OCI-LY7 (cell line): ENCODE data around the gene SCGN. TPM values are rescaled to one million over a fixed set of nuclear protein-coding genes. Genes with fewer than 3 reads are reported as not detected.

ENCODE experiments used
- BruUV-seq: library from RNA; stranded (reverse); fragments of 400-500 nt; replicated peaks from 2 replicates; lab custom pipeline; 2021; lab: Mats Ljungman, UMichigan
- CTCF ChIA-PET: fragments of 300-600 bp; sonication (Branson Sonifier 250); formaldehyde crosslinking; loops from one replicate; lab custom pipeline; 2022; ENCODE audit warnings: antibody characterized with exemption; ENCODE audit not compliant: unreplicated experiment; lab: Charles Lee
- POLR2A ChIA-PET: fragments of 300-600 bp; sonication (Branson Sonifier 250); formaldehyde crosslinking; loops from one replicate; lab custom pipeline; 2022; ENCODE audit warnings: antibody characterized with exemption; lab: Charles Lee
- DNase-seq: peaks from one replicate; pipeline ENCODE4 v3.0.0-alpha.2; 2015; ENCODE audit warnings: low spot score
- H2AFZ ChIP-seq: fragments of 200-600 bp; sonication (generic), shearing (Covaris generic); 2 replicates; pipeline ENCODE4 v1.6.1; 2014; ENCODE audit warnings: mild to moderate bottlenecking, antibody characterized with exemption, low read length, moderate library complexity
- H3K27ac ChIP-seq: fragments of 200-600 bp; sonication (generic); 2 replicates; pipeline ENCODE4 v1.5.1; 2014; ENCODE audit warnings: mixed run types, low read depth, mild to moderate bottlenecking, moderate library complexity, low read length, inconsistent platforms; ENCODE audit not compliant: poor library complexity, severe bottlenecking
- H3K36me3 ChIP-seq: fragments of 200-600 bp; sonication (generic); 2 replicates; pipeline ENCODE4 v1.6.1; 2014; ENCODE audit warnings: mild to moderate bottlenecking, antibody characterized with exemption, low read length, moderate library complexity, mixed read lengths; ENCODE audit not compliant: insufficient read depth
- H3K4me1 ChIP-seq: fragments of 200-600 bp; sonication (generic); 2 replicates; pipeline ENCODE4 v1.5.1; 2014; ENCODE audit warnings: mild to moderate bottlenecking, low read length; ENCODE audit not compliant: insufficient read depth, poor library complexity, severe bottlenecking
- H3K4me2 ChIP-seq: fragments of 200-600 bp; sonication (generic); 2 replicates; pipeline ENCODE4 v1.6.1; 2014; ENCODE audit warnings: mild to moderate bottlenecking, low read length
- H3K4me3 ChIP-seq: fragments of 200-600 bp; sonication (generic); 2 replicates; pipeline ENCODE4 v1.5.1; 2014; ENCODE audit warnings: mild to moderate bottlenecking, low read depth, low read length; ENCODE audit not compliant: poor library complexity, severe bottlenecking
- H3K79me2 ChIP-seq: fragments of 200-600 bp; sonication (generic); 2 replicates; pipeline ENCODE4 v1.6.1; 2016; ENCODE audit warnings: low read depth, mild to moderate bottlenecking, low read length, moderate library complexity, mixed read lengths; ENCODE audit not compliant: insufficient read depth
- H3K9me2 ChIP-seq: fragments of 200-600 bp; sonication (generic); 2 replicates; pipeline ENCODE4 v1.6.1; 2016; ENCODE audit warnings: mild to moderate bottlenecking, low read length, mixed read lengths; ENCODE audit not compliant: insufficient read depth
- H3K9me3 ChIP-seq: fragments of 200-600 bp; sonication (generic); 2 replicates; pipeline ENCODE4 v1.6.1; 2014; ENCODE audit warnings: mild to moderate bottlenecking, mixed run types, low read length, mixed read lengths
- H4K20me1 ChIP-seq: fragments of 200-600 bp; sonication (generic); 2 replicates; pipeline ENCODE4 v1.6.1; 2014; ENCODE audit warnings: mild to moderate bottlenecking, antibody characterized with exemption, low read length, moderate library complexity, mixed read lengths; ENCODE audit not compliant: insufficient read depth
- EZH2phosphoT487 ChIP-seq: fragments of 200-600 bp; sonication (generic); IDR thresholded peaks from 2 replicates; pipeline ENCODE4 v1.6.1; 2018; ENCODE audit warnings: low read depth, borderline replicate concordance, mild to moderate bottlenecking, mixed run types, antibody characterized with exemption, low read length, moderate library complexity, mixed read lengths
- intact Hi-C: fragments of 100-400 bp; cut with micrococcal nuclease; formaldehyde crosslinking; loops from one replicate; pipeline ENCODE4 v1.10.0; 2022; ENCODE audit not compliant: unreplicated experiment
- total RNA-seq, 2 experiments: library from RNA; depleted of rRNA in 1 of 2; stranded (reverse); fragments of >200 nt in 1 of 2; shearing (Covaris generic) in 1 of 2; gene quantifications; 2 replicates each; pipeline ENCODE4 v1.2.3, GENCODE V29; 2014 to 2022
- TF ChIP-seq, protein P1 (sequence below): fragments of 200-600 bp; sonication (generic); conservative IDR thresholded peaks from 2 replicates; pipeline ENCODE4 v1.5.1; 2014; ENCODE audit warnings: mild to moderate bottlenecking, antibody characterized with exemption, low read length, moderate library complexity, mixed read lengths

The SCGN gene
- total RNA-seq, 2 experiments from 2014 or later: not detected

DNA sequence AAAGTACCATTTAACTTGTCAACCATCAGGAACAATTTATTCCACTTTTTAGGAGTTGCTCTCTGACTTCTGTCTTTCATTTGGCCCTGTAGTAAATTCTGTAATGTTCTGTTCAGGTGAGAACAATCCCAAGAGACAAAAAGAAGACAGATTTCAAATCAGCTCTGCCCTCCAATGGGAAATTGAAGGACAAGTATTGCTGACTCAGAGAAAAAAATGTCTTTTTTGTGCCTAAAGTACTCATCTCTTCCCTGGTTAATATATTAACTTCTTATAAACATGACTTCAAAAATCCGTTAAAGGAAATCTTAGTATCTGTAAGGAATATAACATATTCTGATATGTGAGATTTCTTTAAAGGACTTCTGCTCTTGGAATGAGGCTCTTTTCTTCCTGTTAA lies 38.6 kb upstream of the SCGN start:
- H3K4me1 ChIP-seq: peaks cover 12% of the 10 kb centered on the region
- no peak for DNase-seq
- H3K79me2 ChIP-seq: no peaks in the 10 kb centered on the region
- H2AFZ ChIP-seq: no peak overlapping the region
- intact Hi-C loops: no loop called here
- H3K4me3 ChIP-seq: no peak overlapping the region
- H4K20me1 ChIP-seq: no peaks in the 10 kb centered on the region
- no peaks in the 10 kb centered on the region for H3K9me3 ChIP-seq
- no peak overlapping the region for H3K4me2 ChIP-seq
- TF ChIP-seq, protein P1, sequence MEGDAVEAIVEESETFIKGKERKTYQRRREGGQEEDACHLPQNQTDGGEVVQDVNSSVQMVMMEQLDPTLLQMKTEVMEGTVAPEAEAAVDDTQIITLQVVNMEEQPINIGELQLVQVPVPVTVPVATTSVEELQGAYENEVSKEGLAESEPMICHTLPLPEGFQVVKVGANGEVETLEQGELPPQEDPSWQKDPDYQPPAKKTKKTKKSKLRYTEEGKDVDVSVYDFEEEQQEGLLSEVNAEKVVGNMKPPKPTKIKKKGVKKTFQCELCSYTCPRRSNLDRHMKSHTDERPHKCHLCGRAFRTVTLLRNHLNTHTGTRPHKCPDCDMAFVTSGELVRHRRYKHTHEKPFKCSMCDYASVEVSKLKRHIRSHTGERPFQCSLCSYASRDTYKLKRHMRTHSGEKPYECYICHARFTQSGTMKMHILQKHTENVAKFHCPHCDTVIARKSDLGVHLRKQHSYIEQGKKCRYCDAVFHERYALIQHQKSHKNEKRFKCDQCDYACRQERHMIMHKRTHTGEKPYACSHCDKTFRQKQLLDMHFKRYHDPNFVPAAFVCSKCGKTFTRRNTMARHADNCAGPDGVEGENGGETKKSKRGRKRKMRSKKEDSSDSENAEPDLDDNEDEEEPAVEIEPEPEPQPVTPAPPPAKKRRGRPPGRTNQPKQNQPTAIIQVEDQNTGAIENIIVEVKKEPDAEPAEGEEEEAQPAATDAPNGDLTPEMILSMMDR: no peak
- TF ChIP-seq EZH2phosphoT487: no peak
- H3K27ac ChIP-seq: no peak overlapping the region
- ChIA-PET CTCF (no interaction called here), POLR2A (interaction anchor here (0.6 kb wide), 1 partner anchor 425 kb away, joined by 3 read pairs; no protein-coding TSS in a partner anchor)
- H3K36me3 ChIP-seq: peaks cover 61% of the 10 kb centered on the region
- no TSS peak for BruUV-seq
- no peaks in the 10 kb centered on the region for H3K9me2 ChIP-seq

DNA sequence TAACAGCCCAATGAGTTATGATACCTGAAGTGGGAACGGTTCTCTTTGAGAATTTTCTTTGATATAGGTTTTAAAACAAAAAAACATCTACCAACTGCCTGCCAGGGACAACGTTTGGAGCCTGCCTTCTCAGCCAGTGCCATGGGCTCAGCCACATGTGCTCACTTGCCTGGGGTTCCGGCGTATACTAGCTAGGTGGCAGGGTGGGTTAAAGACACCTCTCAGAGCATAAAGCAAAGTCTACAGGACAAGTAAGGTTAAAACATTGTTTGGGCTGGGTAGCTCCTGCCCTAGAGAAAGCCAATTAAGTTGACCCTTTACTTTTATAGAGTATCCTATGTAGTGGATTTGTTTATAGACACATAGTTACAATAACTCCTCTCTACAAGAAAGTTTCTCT lies 38.0 kb upstream of the SCGN start:
- ChIA-PET CTCF (no interaction called here), POLR2A (no interaction called here)
- BruUV-seq: no TSS peak
- intact Hi-C loops: no loop called here
- Histone ChIP-seq H4K20me1 (no peaks in the 10 kb centered on the region), H3K79me2 (no peaks in the 10 kb centered on the region), H3K9me2 (no peaks in the 10 kb centered on the region), H3K4me2 (no peak overlapping the region), H3K4me3 (no peak overlapping the region), H3K9me3 (no peaks in the 10 kb centered on the region), H2AFZ (no peak overlapping the region), H3K4me1 (peaks cover 12% of the 10 kb centered on the region), H3K36me3 (peaks cover 57% of the 10 kb centered on the region), H3K27ac (no peak overlapping the region)
- no peak for DNase-seq
- TF ChIP-seq EZH2phosphoT487: no peak
- TF ChIP-seq, protein P1: no peak

DNA sequence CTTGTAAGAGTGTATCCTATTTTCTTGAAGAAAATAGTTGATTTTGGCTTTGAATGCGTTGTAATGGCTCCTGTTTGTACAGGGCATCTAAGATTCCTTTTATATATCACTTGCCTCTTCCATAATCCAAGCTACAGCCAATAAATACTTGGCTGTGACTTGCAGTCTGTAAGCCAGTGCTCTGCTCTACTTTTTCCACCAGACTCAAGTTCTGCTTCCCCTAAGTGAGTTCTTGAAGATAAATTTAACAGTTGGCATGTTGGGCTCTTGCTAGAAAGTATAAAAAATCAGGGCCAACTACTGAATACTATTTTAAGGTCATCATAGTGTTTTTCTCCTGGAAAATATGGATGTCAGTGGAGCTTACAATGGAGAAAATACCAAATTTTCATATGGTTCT lies 36.5 kb upstream of the SCGN start:
- Histone ChIP-seq H3K27ac (no peak overlapping the region), H2AFZ (no peak overlapping the region), H3K9me2 (no peaks in the 10 kb centered on the region), H3K9me3 (no peaks in the 10 kb centered on the region), H3K79me2 (no peaks in the 10 kb centered on the region), H3K4me3 (no peak overlapping the region), H4K20me1 (no peaks in the 10 kb centered on the region), H3K36me3 (peaks cover 57% of the 10 kb centered on the region), H3K4me2 (no peak overlapping the region), H3K4me1 (peaks cover 12% of the 10 kb centered on the region)
- ChIA-PET POLR2A (interaction anchor here (0.5 kb wide), 1 partner anchor 342 kb away, joined by 3 read pairs; no protein-coding TSS in a partner anchor), CTCF (no interaction called here)
- BruUV-seq: no TSS peak
- TF ChIP-seq, protein P1: no peak
- TF ChIP-seq EZH2phosphoT487: no peak
- intact Hi-C loops: no loop called here
- no peak for DNase-seq
